DMS79 treated with DMSO at 0.1 percent for 48 hours (cell line): ENCODE results near the gene BAIAP2.
A peak's percentile ranks its signal among the peaks of the same experiment; 100 is the strongest.
"Not testable (repeated sequence)": the region's sequence is repeated elsewhere in the genome, so short reads cannot be mapped to it uniquely, and the experiment has no call there.

ENCODE experiments used
- DNase-seq: peaks from one replicate; lab custom pipeline; 2025; lab: John Stamatoyannopoulos, UW

Gene BAIAP2

DNA sequence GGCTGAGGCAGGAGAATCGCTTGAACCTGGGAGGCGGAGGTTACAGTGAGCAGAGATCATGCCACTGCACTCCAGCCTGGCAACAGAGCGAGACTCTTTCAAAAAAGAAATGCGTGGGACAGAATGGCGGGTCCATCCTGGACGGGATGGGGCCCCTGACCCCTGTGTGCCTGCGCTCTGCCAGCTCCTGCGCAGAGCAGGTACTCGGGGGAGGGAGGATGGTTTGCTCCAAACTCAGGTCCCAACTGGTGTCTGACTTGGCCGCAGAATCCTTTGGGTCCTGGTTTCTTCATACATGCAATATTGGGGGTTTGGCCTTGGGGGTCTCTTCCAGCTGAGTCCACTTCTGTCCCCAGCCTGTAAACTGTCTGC is 33.0 kb upstream of the BAIAP2 start:
- no peak for DNase-seq

GRCh38 chr17:81002409-81003361 is 32.3 kb upstream of the BAIAP2 start:
- peak; percentile 60 for DNase-seq

DNA sequence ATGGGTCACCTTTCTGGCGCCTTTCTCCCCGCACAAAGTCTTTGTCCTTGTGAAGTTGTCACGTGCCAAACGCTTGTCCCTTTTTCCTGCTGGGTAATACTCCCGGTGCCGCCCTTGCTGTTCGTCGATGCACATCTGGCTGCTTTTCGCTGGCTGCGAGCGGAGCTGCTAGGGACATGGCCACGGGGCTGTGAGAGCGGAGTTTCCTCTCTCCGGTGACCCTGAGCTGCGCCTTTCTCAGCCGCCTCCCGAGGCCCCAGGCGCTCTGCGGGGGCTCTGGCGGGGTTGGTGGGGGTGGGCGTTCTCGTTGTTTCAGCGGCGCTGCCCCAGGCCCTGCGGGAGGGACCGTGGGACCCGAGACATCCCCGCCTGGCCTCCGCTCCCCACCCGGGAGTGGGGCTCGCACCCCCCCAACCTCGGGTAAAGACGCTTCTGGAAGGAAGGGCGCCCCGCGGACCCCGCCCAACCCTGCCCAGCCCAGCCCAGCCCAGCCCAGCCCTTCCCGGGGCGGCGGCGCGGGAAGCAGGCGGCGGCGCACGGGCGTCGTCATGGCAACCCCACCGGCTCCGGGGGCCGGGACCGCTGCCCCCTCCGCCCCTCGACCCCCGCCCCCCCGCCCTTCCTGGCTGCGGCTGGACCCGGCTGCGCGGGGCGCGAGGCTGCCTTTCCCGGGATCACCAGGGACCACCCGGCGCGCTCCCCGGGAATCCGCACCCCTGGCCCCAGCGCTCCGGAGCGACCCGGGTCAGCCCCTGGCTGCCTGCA is 31.1 kb upstream of the BAIAP2 start:
- DNase-seq, result no peak

DNA sequence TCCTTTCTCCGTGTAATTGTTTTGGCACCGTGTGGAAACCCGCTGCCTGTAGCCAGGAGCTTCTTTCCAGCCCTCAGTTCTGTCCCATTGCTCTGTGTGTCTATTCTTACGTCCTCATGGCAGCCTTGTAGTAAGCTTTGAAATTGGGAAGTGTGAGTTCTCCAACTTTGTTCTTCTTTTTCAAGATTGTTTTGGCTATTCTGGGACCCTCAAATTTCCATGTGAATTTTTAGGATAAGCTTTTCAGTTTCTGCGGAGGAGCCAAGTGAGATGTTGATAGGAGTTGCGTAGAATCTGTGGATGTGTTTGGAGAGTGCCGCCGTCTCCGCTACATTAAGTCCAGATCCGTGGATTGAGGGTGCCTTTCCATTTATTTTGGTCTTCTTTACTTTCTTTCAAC is 28.1 kb upstream of the BAIAP2 start:
- DNase-seq, result no peak

GRCh38 chr17:81008140-81008539 is 26.8 kb upstream of the BAIAP2 start:
- no peak for DNase-seq

DNA sequence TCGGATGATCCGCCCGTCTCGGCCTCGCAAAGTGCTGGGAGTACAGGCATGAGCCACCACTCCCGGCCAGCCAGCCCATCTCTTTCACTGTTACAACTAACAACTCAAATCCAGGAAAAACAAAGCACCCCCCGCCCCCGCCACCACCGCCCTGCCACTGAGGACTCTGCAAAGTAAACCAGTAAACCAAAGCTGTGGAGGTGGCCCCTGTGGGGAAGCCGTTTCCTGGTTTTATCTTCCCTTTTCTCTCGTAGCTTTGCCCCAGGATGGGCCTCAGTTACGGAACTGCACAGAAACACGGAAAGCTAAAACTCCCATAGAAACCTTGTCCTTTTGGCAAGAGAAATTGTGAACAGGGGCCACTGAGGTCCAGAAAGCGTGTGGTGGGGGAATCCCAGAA is 25.8 kb upstream of the BAIAP2 start:
- no peak for DNase-seq

- DNase-seq, result no peak
These were observed 24.0 kb upstream of the BAIAP2 start for GRCh38 chr17:81010935-81011334.

- DNase-seq, result no peak
These were observed 23.0 kb upstream of the BAIAP2 start for GRCh38 chr17:81011951-81012350.

DNA sequence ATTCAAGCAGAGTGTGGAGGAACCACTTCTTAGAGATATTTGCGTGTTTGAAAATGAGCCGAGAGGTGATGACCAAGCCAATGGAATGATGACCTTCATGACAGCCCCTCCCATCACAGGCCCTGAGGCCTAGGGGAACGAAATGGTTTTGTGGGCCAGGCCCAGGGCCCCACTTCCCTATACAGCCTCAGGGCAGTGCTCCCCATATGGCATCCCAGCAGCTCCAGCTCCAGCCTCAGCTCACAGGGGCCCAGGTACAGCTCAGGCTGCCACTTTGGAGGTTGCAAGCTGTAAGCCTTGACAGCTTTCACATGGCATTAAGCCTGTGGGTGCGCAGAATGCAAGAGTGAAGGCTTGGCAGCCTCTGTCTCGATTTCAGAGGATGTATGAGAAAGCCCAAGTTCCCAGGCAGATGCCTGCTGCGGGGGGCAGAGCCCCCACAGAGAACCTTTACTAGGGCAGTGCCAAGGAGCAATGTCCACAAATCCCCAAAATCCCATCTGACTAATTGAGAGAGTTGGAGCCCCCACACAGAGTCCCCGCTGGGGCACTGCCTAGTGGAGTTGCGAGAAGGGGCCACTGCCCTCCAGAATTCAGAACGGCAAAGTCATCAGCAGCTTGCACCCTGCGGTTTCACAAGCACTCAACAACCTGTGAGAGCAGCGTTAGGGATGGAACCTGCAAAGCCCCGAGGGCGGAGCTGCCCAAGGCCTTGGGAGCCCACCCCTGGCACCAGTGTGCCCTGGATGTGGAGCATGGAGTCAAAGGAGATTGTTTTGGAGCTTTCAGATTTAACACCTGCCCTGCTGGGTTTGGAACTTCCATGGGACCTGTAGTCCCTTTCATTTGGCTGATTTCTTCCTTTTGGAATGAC is 22.1 kb upstream of the BAIAP2 start:
- no peak for DNase-seq

DNA sequence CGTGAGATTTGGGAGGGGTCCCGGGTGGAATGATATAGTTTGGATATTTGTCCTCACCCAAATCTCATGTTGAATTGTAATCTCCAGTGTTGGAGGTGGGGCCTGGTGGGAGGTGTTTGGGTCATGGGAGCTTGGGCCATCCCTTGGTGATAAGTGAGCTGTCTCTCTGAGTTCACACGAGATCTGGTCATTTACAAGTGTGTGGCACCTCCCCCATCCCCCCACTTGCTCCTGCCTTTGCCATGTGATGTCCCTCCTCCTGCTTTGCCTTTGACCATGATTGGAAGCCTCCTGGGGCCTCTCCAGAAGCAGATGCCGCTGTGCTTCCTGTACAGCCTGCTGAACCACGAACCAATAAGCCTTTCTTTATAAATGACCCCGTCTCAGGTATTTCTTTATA is 21.3 kb upstream of the BAIAP2 start:
- no peak for DNase-seq

DNA sequence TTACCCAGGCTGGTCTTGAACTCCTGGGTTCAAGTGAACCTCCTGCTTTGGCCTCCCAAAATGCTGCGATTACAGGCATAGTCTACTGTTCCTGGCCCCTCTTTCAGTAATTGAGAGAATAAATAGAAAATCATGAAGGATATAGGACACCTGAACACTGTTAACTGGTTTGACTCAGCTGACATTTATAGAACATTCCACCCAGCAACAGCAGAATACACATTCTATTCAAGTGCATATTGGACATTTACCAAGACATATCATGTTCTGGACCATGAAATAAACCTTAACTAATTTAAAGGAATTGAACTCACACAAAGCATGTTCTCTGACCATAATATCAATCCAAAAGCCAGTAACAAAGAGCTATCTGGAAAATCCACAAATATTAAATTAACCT is 19.8 kb upstream of the BAIAP2 start:
- DNase-seq, result no peak

DNA sequence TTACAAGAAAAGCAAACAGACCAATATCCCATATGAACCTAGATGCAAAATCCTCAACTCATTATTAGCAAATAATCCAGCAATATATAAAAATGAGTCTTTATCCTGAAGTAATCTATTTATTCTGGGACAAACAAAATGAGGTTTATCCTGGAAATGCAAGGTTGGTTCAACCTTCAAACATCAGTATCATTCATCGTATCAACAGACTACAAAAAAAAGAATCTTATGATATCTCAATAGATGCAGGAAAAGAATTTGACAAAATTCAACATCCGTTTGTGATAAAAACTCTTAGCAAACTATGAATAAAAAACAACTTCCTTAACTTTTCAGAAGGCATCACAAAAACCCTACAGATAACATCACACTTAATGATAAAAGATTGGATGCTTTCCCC is 18.4 kb upstream of the BAIAP2 start:
- no peak for DNase-seq

- DNase-seq, result not testable (repeated sequence)
These were observed 17.6 kb upstream of the BAIAP2 start for GRCh38 chr17:81017330-81017729.

- DNase-seq, result peak; percentile 52
These were observed 16.7 kb upstream of the BAIAP2 start for GRCh38 chr17:81018044-81018802.

GRCh38 chr17:81019563-81020442 is 15.1 kb upstream of the BAIAP2 start:
- DNase-seq, result no peak

DNA sequence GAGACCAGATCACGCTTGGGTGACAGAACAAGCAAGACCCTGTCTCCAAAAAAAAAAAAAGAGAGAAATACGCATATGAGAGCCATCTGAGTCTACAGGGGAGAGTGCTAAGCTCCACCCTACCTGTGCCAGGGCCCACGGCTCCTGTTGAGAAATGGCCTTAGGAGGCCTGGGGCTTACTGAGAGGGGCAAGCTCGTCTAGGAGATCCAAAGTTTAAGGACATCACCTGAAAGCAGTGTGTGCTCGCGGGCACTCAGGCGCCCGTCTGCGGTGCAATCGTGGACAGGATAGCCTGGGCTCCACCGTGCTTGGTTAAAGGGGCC is 14.5 kb upstream of the BAIAP2 start:
- no peak for DNase-seq

DNA sequence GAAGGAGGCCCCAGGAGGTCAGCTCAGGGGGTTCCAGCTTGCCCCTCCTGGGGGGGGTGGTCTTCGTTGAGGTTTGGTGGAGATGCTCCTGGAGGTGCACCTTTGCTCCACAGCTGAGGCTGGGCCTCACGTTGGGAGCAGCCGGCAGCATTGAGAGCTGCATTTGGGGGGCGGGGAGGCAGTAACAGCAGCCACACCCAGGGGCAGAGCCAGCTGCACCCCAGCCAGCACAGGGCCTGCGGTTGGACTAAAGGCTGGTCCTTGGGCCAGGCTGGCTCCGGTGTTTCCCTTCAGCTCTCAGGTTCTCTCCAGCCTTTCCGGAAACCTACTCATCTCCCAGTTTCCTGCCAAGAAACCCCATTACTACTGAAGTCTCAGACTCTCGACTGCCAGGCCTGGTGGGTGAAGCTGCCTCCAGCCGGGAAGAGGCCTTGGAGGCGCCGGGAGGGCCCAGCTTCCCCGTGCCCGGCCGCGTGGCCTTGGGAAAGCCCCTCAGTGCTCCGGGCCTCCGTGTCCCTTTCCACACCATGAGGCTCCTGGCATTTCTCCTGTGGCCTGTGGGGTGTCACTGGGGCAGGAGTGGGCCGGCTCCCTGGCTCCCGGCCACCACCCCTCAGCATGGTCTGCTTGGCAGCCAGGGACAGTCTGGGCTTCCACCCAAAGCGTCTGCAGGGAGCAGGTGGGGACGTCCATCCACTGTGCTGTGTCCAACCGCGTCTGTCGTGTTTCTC is 14.0 kb upstream of the BAIAP2 start:
- DNase-seq, result no peak

GRCh38 chr17:81021531-81022343 is 13.2 kb upstream of the BAIAP2 start:
- no peak for DNase-seq

DNA sequence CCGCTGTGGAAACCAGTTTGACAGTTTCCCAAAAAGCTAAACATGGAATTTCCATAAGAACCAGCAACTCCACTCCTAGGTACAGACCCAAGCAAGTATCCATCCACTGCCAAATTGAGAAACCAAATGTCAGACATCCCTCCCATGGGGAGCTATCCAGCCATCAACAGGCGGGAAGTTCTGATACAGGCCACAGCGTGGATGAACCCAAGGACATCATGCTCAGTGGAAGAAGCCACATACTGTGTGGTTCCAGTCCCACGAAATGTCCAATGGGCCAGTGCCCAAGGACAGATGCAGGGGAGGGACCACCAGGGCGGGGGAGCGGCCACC is 12.6 kb upstream of the BAIAP2 start:
- DNase-seq, result no peak
